ENCODE data around the gene FAM222B. TPM values are rescaled to one million over a fixed set of nuclear protein-coding genes. Genes with fewer than 3 reads are reported as not detected.

The FAM222B gene
- total and polyA plus RNA-seq, 2 of the 4 experiments (the other 2 are of a cell fraction): 2.5 to 10.8 TPM

- peaks cover 55% of the 10 kb centered on the region for H3K36me3 ChIP-seq (ENCODE audit: control insufficient read depth, insufficient read depth, low read length)
- no peak overlapping the region for H4K91ac ChIP-seq (ENCODE audit: insufficient read depth, low read depth, low read length)
- CTCF ChIA-PET: interaction anchor here (0.6 to 5.4 kb wide), 7 partner anchors 13 to 818 kb away, joined by 3 to 60 read pairs (median 3); partner anchors contain the start of genes NEK8 and TLCD1
- H3K27ac ChIP-seq (ENCODE audit: insufficient read depth, low read length): no peak overlapping the region
- no peak overlapping the region for H3K18ac ChIP-seq (ENCODE audit: low read depth, low read length)
- H2AFZ ChIP-seq (replicated peaks; ENCODE audit: low read length, poor library complexity): no peak overlapping the region
- intact Hi-C loops (cut with micrococcal nuclease) (loop anchor here (1.0 kb wide), 1 partner anchor 24 kb away; the partner anchor contains the start of gene TLCD1), dilution Hi-C loops (cut with HindIII; ENCODE audit: low sequenced_read_pairs, unreplicated experiment) (no loop called here), in situ Hi-C loops (cut with MboI; ENCODE audit: low sequenced_read_pairs) (no loop called here)
- no peak overlapping the region for H2BK120ac ChIP-seq (ENCODE audit: low read depth, low read length)
- H4K20me1 ChIP-seq (ENCODE audit: insufficient read depth, low read length): peaks cover 77% of the 10 kb centered on the region
- POLR2A ChIA-PET (ENCODE audit: unreplicated experiment): no interaction called here
- H3K9me1 ChIP-seq (ENCODE audit: insufficient read depth, low read length): peaks cover 8% of the 10 kb centered on the region; the same call in 1 of the 2 replicates
- no peak overlapping the region; the same call in 1 of the 2 replicates for H4K5ac ChIP-seq (ENCODE audit: low read depth, low read length)
- no peak overlapping the region for H3K4ac ChIP-seq (ENCODE audit: low read depth, low read length)
- H3K9ac ChIP-seq (ENCODE audit: low read depth, low read length): no peak overlapping the region
- peaks cover 13% of the 10 kb centered on the region for H3K4me1 ChIP-seq (ENCODE audit: control insufficient read depth, insufficient read depth, low read length)
- no peak overlapping the region for H3K4me3 ChIP-seq (ENCODE audit: insufficient read depth, low read depth, low read length)
- no peak overlapping the region for H3K14ac ChIP-seq (replicated peaks; ENCODE audit: low read depth, low read length)
- no peaks in the 10 kb centered on the region for H3K27me3 ChIP-seq (ENCODE audit: control insufficient read depth, insufficient read depth, low read length)
- 0 out of 4 replicates have a peak overlapping the region, but pooled peaks of 1 of the 2 experiments have one; percentile 2 for H4K8ac ChIP-seq (ENCODE audit: low read depth in 2 of 2, low read length in 2 of 2)
- DNase-seq (peak; percentile 90), ATAC-seq (ENCODE audit: low read depth) (peak; percentile 84)
- H2BK15ac ChIP-seq (ENCODE audit: low read depth, low read length): no peak overlapping the region
- TSS peak; percentile 37 for BruUV-seq (replicated peaks)
- H2BK5ac ChIP-seq (ENCODE audit: low read depth, low read length, poor library complexity, severe bottlenecking): no peak overlapping the region
- WGBS, 2 experiments (ENCODE audit: extremely low coverage in 2 of 2, insufficient read length in 1 of 2): 92% methylated on average over 2 of the region's 20 CpGs; no CpG with 5 or more reads in 1 of the 2 experiments
- H3K23ac ChIP-seq (ENCODE audit: low read depth, low read length): no peak overlapping the region
- H3K9me3 ChIP-seq (ENCODE audit: control insufficient read depth, insufficient read depth, low read length): no peaks in the 10 kb centered on the region
- no peak overlapping the region for H2AK5ac ChIP-seq (ENCODE audit: low read depth, low read length)
- peaks cover 20 to 79% of the 10 kb centered on the region in 2 experiments for H3K79me1 ChIP-seq (ENCODE audit: low read depth in 1 of 2, low read length in 2 of 2)
- H2BK20ac ChIP-seq (ENCODE audit: low read depth, low read length): no peak overlapping the region
- no peak overlapping the region for H3K56ac ChIP-seq (ENCODE audit: extremely low read depth, insufficient read depth, low read length)
- no peak overlapping the region for H2AK9ac ChIP-seq (replicated peaks; ENCODE audit: low read depth, low read length, poor library complexity)
- no peak overlapping the region for H3K4me2 ChIP-seq (ENCODE audit: low read depth, low read length)
- TF ChIP-seq RCOR1 (IDR thresholded peaks at IDR 0.05; ENCODE audit: insufficient replicate concordance, low read length): no peak
- peak; percentile 95 for TF ChIP-seq SMC3 (IDR thresholded peaks at IDR 0.05; ENCODE audit: low read depth, low read length)
- TF ChIP-seq CTCF (conservative IDR thresholded peaks at IDR 0.05; ENCODE audit: low read depth, low read length): peak; percentile 100
- TF ChIP-seq BHLHE40 (IDR thresholded peaks at IDR 0.05; ENCODE audit: low read depth, low read length): no peak
- no peak for TF ChIP-seq RFX5 (IDR thresholded peaks at IDR 0.05; ENCODE audit: low read depth, low read length)
- peak; percentile 85 for TF ChIP-seq RAD21 (IDR thresholded peaks at IDR 0.05; ENCODE audit: low read length)
- peak; percentile 48; the same call in 1 of the 2 replicates for TF ChIP-seq MAZ (IDR thresholded peaks at IDR 0.05; ENCODE audit: borderline replicate concordance, low read depth, low read length)
Measured at GRCh38 chr17:28750178-28751047, 92.2 kb downstream of the FAM222B start.

Measured in IMR-90 (cell line).